Smooth muscle cell (in vitro differentiated cells): Measurements from ENCODE around the gene PID1. TPM values are rescaled to one million over a fixed set of nuclear protein-coding genes. Genes with fewer than 3 reads are reported as not detected.

Source experiments
- DNase-seq: peaks from one replicate; lab custom pipeline; 2025; ENCODE audit not compliant: unreplicated experiment; lab: John Stamatoyannopoulos, UW
- H2AFZ ChIP-seq: fragments of 200-600 bp; sonication (generic); 2 replicates; pipeline ENCODE4 v1.6.0; 2016; ENCODE audit warnings: antibody characterized with exemption, low read depth, mild to moderate bottlenecking
- H3F3A ChIP-seq: fragments of 200-600 bp; sonication (generic); 2 replicates; pipeline ENCODE4 v1.6.0; 2017; ENCODE audit warnings: antibody characterized with exemption, low read depth
- H3K27ac ChIP-seq: fragments of 200-600 bp; sonication (generic); 2 replicates; pipeline ENCODE4 v1.5.1; 2016; ENCODE audit warnings: low read depth, mild to moderate bottlenecking
- H3K27me3 ChIP-seq: fragments of 200-600 bp; sonication (generic); 2 replicates; pipeline ENCODE4 v1.6.1; 2016; ENCODE audit warnings: low read depth, mild to moderate bottlenecking
- H3K36me3 ChIP-seq: fragments of 200-600 bp; sonication (generic); 2 replicates; pipeline ENCODE4 v1.5.1; 2016; ENCODE audit warnings: low read depth
- H3K4me1 ChIP-seq: fragments of 200-600 bp; sonication (generic); 2 replicates; pipeline ENCODE4 v1.5.1; 2016; ENCODE audit warnings: low read depth
- H3K4me2 ChIP-seq: fragments of 200-600 bp; sonication (generic); 2 replicates; pipeline ENCODE4 v1.6.0; 2016; ENCODE audit warnings: mild to moderate bottlenecking
- H3K4me3 ChIP-seq: fragments of 200-600 bp; sonication (generic); 2 replicates; pipeline ENCODE4 v1.5.1; 2016; ENCODE audit warnings: mild to moderate bottlenecking
- H3K79me2 ChIP-seq: fragments of 200-600 bp; sonication (generic); 2 replicates; pipeline ENCODE4 v1.6.0; 2016; ENCODE audit warnings: low read depth, mild to moderate bottlenecking
- H3K9ac ChIP-seq: fragments of 200-600 bp; sonication (generic); 2 replicates; pipeline ENCODE4 v1.6.0; 2016; ENCODE audit warnings: low read depth
- H3K9me3 ChIP-seq: fragments of 200-600 bp; sonication (generic); replicated peaks from 2 replicates; pipeline ENCODE4 v1.5.1; 2016; ENCODE audit warnings: low read depth
- H4K20me1 ChIP-seq: fragments of 200-600 bp; sonication (generic); 2 replicates; pipeline ENCODE4 v1.6.0; 2016; ENCODE audit warnings: low read depth
- CTCF ChIP-seq: fragments of 200-600 bp; sonication (generic); IDR thresholded peaks from 2 replicates; pipeline ENCODE4 v1.5.1; 2017; ENCODE audit warnings: borderline replicate concordance, mild to moderate bottlenecking, antibody characterized with exemption; ENCODE audit not compliant: insufficient read depth, poor library complexity, severe bottlenecking
- WGBS: methylation state at CpG from one replicate; pipeline ENCODE4 v1.1.7; 2016; ENCODE audit warnings: low lambda C conversion rate; 5-methylcytosine and 5-hydroxymethylcytosine counted together
- polyA plus RNA-seq: library from polyadenylated mRNA; unstranded; fragments of >200 nt; fragmentation: Nextera tagmentation; extraction: Ambion mirVana; gene quantifications from 2 replicates; pipeline ENCODE4 v1.2.1, GENCODE V29; 2016
- total RNA-seq: library from RNA; depleted of rRNA; stranded (reverse); fragments of >200 nt; gene quantifications from 2 replicates; pipeline ENCODE4 v1.2.3, GENCODE V29; 2014

PID1 gene
- total and polyA plus RNA-seq, 2 experiments from 2014 or later, result 18.1 to 45.3 TPM

GRCh38 chr2:229027353-229028105 lies 243.6 kb downstream of the PID1 start:
- no peaks in the 10 kb centered on the region for H3K9me3 ChIP-seq
- 89% methylated on average over 12 of the region's 12 CpGs for WGBS
- peaks cover 8% of the 10 kb centered on the region for H3K79me2 ChIP-seq
- no peak overlapping the region for H3K9ac ChIP-seq
- peaks cover 4% of the 10 kb centered on the region for H4K20me1 ChIP-seq
- no peak overlapping the region for H2AFZ ChIP-seq
- TF ChIP-seq CTCF, result no peak
- H3K4me3 ChIP-seq, result no peak overlapping the region
- H3F3A ChIP-seq, result no peaks in the 10 kb centered on the region
- H3K36me3 ChIP-seq, result no peaks in the 10 kb centered on the region
- H3K4me1 ChIP-seq, result no peaks in the 10 kb centered on the region
- no peak for DNase-seq
- H3K27ac ChIP-seq, result no peak overlapping the region
- no peak overlapping the region for H3K4me2 ChIP-seq
- H3K27me3 ChIP-seq, result no peaks in the 10 kb centered on the region

GRCh38 chr2:229025653-229026052 lies 245.4 kb downstream of the PID1 start:
- TF ChIP-seq CTCF, result no peak
- no peak for DNase-seq
- H3K9me3 ChIP-seq, result no peaks in the 10 kb centered on the region
- no peak overlapping the region for H3K4me3 ChIP-seq
- H4K20me1 ChIP-seq, result peaks cover 4% of the 10 kb centered on the region
- H2AFZ ChIP-seq, result no peak overlapping the region
- no peaks in the 10 kb centered on the region for H3F3A ChIP-seq
- no peak overlapping the region for H3K9ac ChIP-seq
- peaks cover 8% of the 10 kb centered on the region for H3K79me2 ChIP-seq
- H3K36me3 ChIP-seq, result no peaks in the 10 kb centered on the region
- H3K4me2 ChIP-seq, result no peak overlapping the region
- no peaks in the 10 kb centered on the region for H3K27me3 ChIP-seq
- WGBS, result 96% methylated on average over 20 of the region's 20 CpGs
- no peaks in the 10 kb centered on the region for H3K4me1 ChIP-seq
- H3K27ac ChIP-seq, result no peak overlapping the region

GRCh38 chr2:229022652-229023051 lies 248.4 kb downstream of the PID1 start:
- no peak overlapping the region for H3K27ac ChIP-seq
- peaks cover 3% of the 10 kb centered on the region for H3K79me2 ChIP-seq
- H3K9ac ChIP-seq, result no peak overlapping the region
- H3K9me3 ChIP-seq, result no peaks in the 10 kb centered on the region
- H3K4me3 ChIP-seq, result no peak overlapping the region
- H3K4me2 ChIP-seq, result no peak overlapping the region
- DNase-seq, result no peak
- no peaks in the 10 kb centered on the region for H3F3A ChIP-seq
- TF ChIP-seq CTCF, result no peak
- no peaks in the 10 kb centered on the region for H4K20me1 ChIP-seq
- H3K4me1 ChIP-seq, result no peaks in the 10 kb centered on the region
- H2AFZ ChIP-seq, result no peak overlapping the region
- 100% methylated on average over 1 of the region's 1 CpG for WGBS
- no peaks in the 10 kb centered on the region for H3K27me3 ChIP-seq
- no peaks in the 10 kb centered on the region for H3K36me3 ChIP-seq

- H3K79me2 ChIP-seq, result no peaks in the 10 kb centered on the region
- 87% methylated on average over 5 of the region's 5 CpGs for WGBS
- TF ChIP-seq CTCF, result no peak
- H4K20me1 ChIP-seq, result no peaks in the 10 kb centered on the region
- no peaks in the 10 kb centered on the region for H3K9me3 ChIP-seq
- H3K9ac ChIP-seq, result no peak overlapping the region
- no peaks in the 10 kb centered on the region for H3K27me3 ChIP-seq
- no peaks in the 10 kb centered on the region for H3K36me3 ChIP-seq
- H3K4me2 ChIP-seq, result no peak overlapping the region
- H2AFZ ChIP-seq, result no peak overlapping the region
- H3K4me3 ChIP-seq, result no peak overlapping the region
- H3K4me1 ChIP-seq, result no peaks in the 10 kb centered on the region
- DNase-seq, result no peak
- H3K27ac ChIP-seq, result no peak overlapping the region
- no peaks in the 10 kb centered on the region for H3F3A ChIP-seq
Observed at GRCh38 chr2:229022071-229022470, 249.0 kb downstream of the PID1 start.
